HG03432 (cell line): ENCODE measurements around the gene ADISSP.

Source experiments
- ATAC-seq: cut with Tn5 transposase; IDR thresholded peaks from one replicate; pipeline ENCODE4 v1.9.1; 2021; ENCODE audit warnings: mild to moderate bottlenecking, moderate library complexity; ENCODE audit not compliant: unreplicated experiment

Gene ADISSP

DNA sequence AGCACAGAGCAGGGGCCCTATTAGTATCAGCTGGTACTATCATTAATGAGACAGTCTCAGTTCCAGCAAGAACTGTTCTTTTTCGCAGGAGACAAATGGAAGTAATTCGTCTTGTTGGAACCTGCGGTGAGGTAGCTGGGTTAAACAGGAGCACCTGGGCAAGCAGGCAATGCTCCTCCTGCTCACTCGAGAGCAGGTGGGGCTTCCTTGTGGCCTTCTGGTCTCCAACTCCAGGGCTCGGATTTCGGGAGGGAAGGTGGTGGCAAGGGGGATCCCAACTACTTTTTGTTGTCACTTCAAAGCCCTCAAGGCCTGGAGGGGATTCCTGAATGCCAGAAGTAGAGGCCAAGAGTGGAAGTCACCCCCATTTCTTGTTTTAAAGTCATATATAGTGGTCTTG, 15.0 kb upstream of the ADISSP start:
- ATAC-seq = no peak

GRCh38 chr20:3781153-3781910, 13.8 kb upstream of the ADISSP start, which contains the start of gene SPEF1:
SPEF1 (minus strand) TSS chr20:3781448; CDS start chr20:3781287, 161 bp downstream.
- peak; percentile 68 for ATAC-seq

- ATAC-seq = no peak
Measured at GRCh38 chr20:3778976-3779375, 11.4 kb upstream of the ADISSP start.

GRCh38 chr20:3777716-3778629, 10.4 kb upstream of the ADISSP start:
- ATAC-seq = no peak

GRCh38 chr20:3777381-3777715, 9.8 kb upstream of the ADISSP start:
- no peak for ATAC-seq

- ATAC-seq = no peak
Measured at GRCh38 chr20:3775457-3776108, 8.0 kb upstream of the ADISSP start.

DNA sequence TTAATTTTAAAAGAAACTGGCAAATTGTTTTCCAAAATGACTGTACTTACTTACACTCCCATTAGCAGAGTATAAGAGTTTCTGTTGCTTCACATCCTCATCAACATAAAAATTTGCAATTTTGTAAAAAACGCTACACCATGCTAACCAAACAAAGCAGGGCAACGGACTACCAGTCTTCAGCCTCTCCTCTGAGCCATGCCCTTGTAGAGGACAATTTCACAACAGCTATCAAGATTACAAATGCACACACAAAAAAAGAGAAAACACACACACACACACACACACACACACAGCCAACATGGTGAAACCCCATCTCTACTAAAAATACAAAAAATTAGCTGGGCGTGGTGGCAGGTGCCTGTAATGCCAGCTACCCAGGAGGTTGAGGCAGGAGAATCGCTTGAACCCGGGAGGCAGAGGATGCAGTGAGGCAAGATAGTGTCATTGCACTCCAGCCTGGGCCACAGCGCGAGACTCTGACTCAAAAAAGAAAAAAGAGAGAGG, 4.1 kb upstream of the ADISSP start:
- no peak for ATAC-seq

DNA sequence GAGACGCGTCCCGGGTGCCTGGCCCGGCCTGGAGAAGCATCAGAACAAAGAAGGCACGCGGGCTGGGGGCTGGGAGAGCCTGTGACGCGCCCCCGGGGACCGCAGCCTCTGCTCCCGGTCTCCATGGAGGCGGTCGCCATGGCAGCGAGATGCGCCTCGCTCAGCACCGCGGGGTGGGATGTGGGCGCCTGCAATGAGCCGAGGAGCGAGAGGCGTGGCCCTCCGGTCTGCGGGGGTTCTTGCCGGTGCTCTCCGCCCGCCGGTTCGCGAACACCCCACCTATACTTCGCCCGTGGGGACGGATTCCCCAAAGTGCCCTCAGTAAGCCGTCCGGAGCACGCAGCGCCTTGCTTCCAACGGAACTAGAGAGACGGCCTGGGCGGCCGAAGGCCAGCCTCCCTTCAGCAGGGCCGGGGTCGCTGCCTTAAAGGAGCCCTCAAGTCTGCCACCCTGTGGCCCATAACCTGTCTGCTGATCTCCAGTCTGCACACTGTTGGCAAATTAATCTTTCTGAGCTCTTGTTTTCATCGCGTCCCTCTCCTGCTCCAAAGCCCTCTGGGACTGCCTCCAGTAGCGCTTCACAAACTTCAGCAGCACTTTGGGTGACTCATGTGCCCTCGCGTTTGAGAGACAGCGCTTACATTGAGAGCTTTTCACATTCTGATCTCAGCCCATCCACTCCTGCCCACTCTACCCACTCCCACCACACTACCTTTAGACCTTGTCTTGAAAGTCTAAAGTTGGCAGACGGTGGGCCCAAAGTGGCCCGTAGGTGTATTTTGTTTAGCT, 983 bp upstream of the ADISSP start:
- peak; percentile 41 for ATAC-seq

DNA sequence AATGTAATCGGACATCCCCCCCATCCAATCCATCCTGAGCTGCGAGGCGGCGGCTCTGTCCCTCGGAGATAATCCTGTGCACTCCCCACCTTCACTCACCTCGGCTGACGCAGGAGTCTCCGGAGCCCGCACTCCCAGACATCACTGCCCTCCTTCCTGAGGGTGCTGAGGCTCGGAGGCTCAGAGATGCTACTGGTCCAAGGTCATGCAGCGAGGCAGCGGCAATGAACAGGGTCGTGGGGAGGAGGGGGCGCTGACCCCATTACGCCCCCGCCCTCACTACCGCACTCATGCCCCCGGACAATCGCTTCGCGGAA, 485 bp downstream of the ADISSP start:
- ATAC-seq = no peak

GRCh38 chr20:3766422-3767109, 987 bp downstream of the ADISSP start:
- ATAC-seq = no peak

DNA sequence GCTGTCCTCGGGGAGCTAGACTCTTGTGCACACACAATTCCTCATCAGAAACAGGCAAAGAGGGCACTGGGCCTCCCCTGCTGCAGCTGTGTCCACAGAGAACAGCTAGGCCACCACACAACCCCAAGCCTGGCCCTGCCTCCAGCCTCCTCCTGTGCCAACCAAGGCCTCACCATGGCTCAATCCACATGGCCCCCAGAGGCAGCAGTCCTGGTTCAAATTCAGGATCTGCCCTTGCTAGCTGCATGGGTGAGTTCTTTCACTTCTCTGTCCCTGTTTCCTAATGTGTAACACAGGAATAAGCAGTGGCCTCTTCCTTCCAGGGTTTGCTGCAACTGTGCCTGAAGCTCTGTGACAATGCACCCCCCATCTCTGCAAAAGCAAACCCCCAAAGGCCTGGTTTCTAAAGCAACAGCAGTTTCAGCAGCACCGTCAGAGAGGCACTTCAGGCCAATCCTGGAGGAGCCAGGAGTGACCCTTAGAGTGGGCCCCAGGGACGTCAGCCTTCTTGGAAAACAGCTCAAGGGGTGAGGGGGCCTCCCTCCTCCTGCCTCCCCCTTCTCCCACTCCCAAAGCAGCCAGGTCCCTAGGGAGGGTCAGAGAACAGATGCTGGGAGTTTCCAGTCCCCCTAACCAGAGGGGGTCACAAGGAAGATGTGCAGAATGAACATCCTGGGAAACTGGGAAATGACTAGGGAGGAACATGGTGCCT, 2.2 kb downstream of the ADISSP start:
- ATAC-seq = no peak

DNA sequence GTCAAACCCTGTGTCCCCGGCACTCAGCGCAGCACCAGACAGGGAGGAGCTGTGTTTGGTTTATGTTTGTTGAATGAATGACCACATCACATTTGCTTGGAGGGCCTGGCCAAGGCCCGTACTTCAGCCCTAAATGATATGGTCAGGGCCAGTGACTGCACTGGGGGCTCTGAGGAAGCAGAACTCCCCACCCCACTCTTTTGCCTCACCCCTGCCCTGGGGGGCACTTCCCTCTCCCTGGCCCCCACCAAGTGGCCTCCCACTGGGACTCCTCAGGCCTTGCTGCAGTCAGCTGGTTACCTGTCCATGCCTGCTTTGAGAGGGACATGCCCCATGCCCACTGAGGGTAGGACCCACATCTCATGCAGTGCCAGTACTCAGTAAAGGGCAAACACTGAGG, 2.9 kb downstream of the ADISSP start:
- no peak for ATAC-seq

- no peak for ATAC-seq
Measured at GRCh38 chr20:3763671-3764601, 3.6 kb downstream of the ADISSP start.

- no peak for ATAC-seq
Measured at GRCh38 chr20:3760655-3761348, 6.8 kb downstream of the ADISSP start.

DNA sequence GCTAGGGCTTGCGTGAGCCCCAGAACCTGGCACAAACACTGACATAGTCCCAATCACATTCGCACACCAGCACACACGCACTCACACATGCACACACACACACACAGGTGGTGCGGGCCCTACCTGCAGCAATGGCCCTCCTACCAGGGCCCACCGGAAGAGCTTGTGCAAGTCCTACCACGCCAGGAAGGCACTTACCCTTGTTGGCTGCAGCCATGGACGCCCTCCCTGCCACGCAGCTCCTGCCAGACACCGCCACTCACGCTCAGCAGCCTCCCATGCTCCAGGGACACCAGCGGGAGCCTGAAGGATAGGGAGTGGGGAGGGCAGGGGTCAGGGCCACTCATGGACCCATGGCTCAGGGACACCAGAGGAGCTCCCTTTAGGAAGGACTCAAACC, 7.7 kb downstream of the ADISSP start:
- ATAC-seq = no peak

DNA sequence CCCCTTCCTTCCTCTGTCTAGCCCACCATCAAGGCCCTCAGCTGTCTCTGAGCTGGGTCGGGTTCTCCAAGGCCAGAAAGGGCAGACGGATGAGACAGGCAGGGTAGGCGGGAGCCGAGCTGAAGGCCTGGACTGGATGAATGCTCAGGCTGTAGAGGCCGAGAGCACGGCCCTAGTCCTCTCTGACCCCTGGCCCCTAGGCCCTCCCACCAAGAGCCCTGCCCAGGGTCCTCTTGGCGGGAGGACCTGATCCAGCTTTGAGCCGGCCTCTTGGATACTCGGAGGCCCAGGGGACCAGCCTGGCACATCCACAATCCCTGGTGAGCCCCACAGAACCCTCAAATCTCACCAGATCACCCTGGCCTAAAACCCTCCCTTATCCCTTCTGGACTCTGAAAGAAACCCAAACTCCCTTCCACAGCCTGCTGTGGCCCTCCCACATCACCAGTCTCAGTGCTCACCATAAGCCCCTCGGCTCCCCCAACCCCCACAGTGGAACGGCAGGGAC, 8.2 kb downstream of the ADISSP start:
- ATAC-seq = no peak

DNA sequence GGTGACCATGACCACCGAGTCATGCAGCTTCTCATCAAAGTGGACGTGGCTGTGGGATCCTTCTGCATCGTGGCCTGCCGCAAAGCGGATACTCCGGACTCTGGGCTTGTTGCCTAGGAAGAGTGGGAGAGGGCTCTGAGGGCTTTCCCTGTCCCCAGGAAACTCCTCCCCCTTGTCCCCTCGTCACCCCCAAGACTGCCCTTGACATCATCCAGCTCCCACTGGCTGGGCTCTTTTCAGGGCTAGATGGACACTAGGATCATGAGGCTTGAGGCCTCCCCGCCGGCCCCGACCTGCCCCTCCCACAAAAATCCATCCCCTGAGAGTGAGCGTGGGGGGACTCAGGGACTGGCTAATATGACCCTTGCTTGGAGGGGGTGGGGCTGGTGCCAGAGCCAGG, 9.0 kb downstream of the ADISSP start:
- ATAC-seq = no peak

DNA sequence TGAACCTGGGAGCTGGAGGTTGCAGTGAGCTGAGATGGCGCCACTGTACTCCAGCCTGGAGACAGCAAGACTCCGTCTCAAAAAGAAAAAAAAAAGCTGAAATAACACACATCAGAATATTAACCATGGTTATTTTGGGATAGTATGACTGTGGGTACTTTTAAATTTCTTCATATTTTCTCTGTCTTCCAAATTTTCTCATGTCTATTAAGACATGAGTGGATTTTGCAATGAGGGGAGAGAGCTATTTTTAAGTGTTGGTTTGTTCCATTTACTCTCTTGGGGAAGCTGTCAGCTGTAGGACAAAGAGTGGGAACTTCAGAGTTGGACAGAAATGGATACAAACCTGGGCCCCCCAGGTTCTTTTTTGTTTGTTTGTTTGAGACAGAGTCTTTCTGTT, 10.3 kb downstream of the ADISSP start:
- no peak for ATAC-seq
